SK-N-SH treated with all-trans-retinoic acid at 6 μM for 48 hours (cell line): ENCODE data around the gene HIGD2B.
"Not testable (repeated sequence)": the region's sequence is repeated elsewhere in the genome, so short reads cannot be mapped to it uniquely, and the experiment has no call there.

Experiments
- ATAC-seq: fragments of 200-7000 bp; cut with Tn5 transposase; 3 replicates; pipeline ENCODE4 v1.9.1; 2020; ENCODE audit warnings: mild to moderate bottlenecking, moderate library complexity

The HIGD2B gene

GRCh38 chr15:72648631-72649253 is 37.2 kb downstream of the HIGD2B start:
- ATAC-seq, result not testable (repeated sequence)

- not testable (repeated sequence) for ATAC-seq
These were observed 43.7 kb downstream of the HIGD2B start for GRCh38 chr15:72642271-72642670.

- not testable (repeated sequence) for ATAC-seq
These were observed 46.1 kb downstream of the HIGD2B start for GRCh38 chr15:72639759-72640483.

GRCh38 chr15:72636519-72637282 is 49.3 kb downstream of the HIGD2B start:
- peak; percentile 91 for ATAC-seq

- not testable (repeated sequence) for ATAC-seq
These were observed 56.9 kb downstream of the HIGD2B start for GRCh38 chr15:72629068-72629570.

- peak; percentile 51; the same call in 1 of the 3 replicates for ATAC-seq
These were observed 57.5 kb downstream of the HIGD2B start for GRCh38 chr15:72628249-72629067.

GRCh38 chr15:72626153-72626552 is 59.8 kb downstream of the HIGD2B start:
- ATAC-seq, result not testable (repeated sequence)
